Measurements from ENCODE around the gene MEOX1.

The MEOX1 gene

DNA sequence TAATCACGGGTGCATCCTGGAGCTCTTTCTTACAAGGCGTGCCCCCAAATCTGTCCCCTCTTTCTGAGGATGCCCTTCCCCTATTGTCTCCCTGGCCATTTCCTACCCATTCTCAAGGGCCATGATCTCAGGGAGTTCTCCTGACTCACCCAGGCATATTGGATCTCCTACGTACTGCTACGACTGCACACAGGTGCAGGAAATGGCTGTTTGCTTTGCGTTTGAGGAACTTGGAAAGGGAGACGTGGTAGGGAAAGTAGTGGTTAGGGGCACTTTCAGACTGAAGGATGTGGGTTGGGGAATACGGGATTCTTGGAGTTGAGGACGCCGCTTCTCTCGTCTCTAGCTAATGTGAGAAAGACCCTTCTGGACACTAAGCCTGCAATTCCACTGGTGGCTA lies 18.7 kb upstream of the MEOX1 start:
- H3K4me1 ChIP-seq (ENCODE audit: control insufficient read depth, insufficient read depth, low read length, unreplicated experiment), result peaks cover 9% of the 10 kb centered on the region
- no peak overlapping the region for H3K27ac ChIP-seq (ENCODE audit: low read depth, low read length)
- no peaks in the 10 kb centered on the region for H3K36me3 ChIP-seq (ENCODE audit: insufficient read depth, low read length)
- H3K79me2 ChIP-seq (ENCODE audit: control insufficient read depth, insufficient read depth, low read length, unreplicated experiment), result no peaks in the 10 kb centered on the region
- no peak overlapping the region for H2AFZ ChIP-seq (ENCODE audit: low read length, unreplicated experiment)
- H3K4me3 ChIP-seq (ENCODE audit: low read depth, low read length), result no peak overlapping the region
- no peaks in the 10 kb centered on the region for H3K27me3 ChIP-seq (ENCODE audit: insufficient read depth, low read length)

GRCh38 chr17:43679911-43680310 lies 18.2 kb upstream of the MEOX1 start:
- Histone ChIP-seq H3K36me3 (ENCODE audit: insufficient read depth, low read length) (no peaks in the 10 kb centered on the region), H3K4me3 (ENCODE audit: low read depth, low read length) (no peak overlapping the region), H3K4me1 (ENCODE audit: control insufficient read depth, insufficient read depth, low read length, unreplicated experiment) (peaks cover 9% of the 10 kb centered on the region), H2AFZ (ENCODE audit: low read length, unreplicated experiment) (no peak overlapping the region), H3K79me2 (ENCODE audit: control insufficient read depth, insufficient read depth, low read length, unreplicated experiment) (no peaks in the 10 kb centered on the region), H3K27ac (ENCODE audit: low read depth, low read length) (no peak overlapping the region), H3K27me3 (ENCODE audit: insufficient read depth, low read length) (no peaks in the 10 kb centered on the region)

DNA sequence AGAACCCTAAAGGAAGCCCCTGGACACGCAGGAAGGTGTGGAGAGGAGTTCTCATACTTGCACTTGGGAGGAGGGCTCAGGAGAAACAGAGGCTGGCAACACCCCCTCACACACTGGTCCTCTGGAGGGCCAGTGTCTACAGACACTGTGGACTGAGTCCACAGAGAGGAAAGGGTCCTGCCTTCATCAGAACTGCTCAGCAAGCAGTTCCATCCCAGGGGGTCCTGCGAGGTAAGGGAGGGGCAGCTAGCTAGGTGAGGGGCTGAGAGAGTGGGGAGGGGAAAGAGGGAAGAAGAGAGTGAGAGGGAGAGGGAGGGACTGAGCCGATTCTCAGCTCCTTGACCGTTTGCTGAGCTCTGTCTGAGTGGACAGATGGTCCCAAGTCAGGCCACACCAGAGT lies 17.7 kb upstream of the MEOX1 start:
- no peaks in the 10 kb centered on the region for H3K79me2 ChIP-seq (ENCODE audit: control insufficient read depth, insufficient read depth, low read length, unreplicated experiment)
- H3K4me1 ChIP-seq (ENCODE audit: control insufficient read depth, insufficient read depth, low read length, unreplicated experiment), result peaks cover 9% of the 10 kb centered on the region
- no peak overlapping the region for H3K27ac ChIP-seq (ENCODE audit: low read depth, low read length)
- no peaks in the 10 kb centered on the region for H3K36me3 ChIP-seq (ENCODE audit: insufficient read depth, low read length)
- H3K4me3 ChIP-seq (ENCODE audit: low read depth, low read length), result no peak overlapping the region
- no peak overlapping the region for H2AFZ ChIP-seq (ENCODE audit: low read length, unreplicated experiment)
- no peaks in the 10 kb centered on the region for H3K27me3 ChIP-seq (ENCODE audit: insufficient read depth, low read length)

DNA sequence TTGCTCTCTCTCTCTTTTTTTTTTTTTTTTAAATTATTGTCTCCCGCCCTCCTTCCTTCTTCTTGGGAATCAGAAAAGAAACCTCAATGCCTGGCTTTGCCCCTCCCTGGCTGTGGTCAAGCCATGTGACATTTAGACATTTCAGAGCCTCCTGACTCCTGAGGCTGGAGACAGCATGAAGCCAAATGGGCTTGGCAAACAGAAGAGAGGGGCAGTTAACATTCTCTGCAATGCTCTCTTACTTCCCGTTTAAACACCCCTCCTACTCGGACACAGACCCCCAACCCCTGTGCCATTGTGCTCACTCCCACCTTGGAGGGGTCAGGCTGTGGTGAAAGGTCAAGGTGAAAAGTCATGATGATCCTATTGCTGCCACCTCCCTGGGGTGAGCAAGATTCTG lies 14.7 kb upstream of the MEOX1 start:
- no peak overlapping the region for H3K27ac ChIP-seq (ENCODE audit: low read depth, low read length)
- no peak overlapping the region for H2AFZ ChIP-seq (ENCODE audit: low read length, unreplicated experiment)
- H3K4me1 ChIP-seq (ENCODE audit: control insufficient read depth, insufficient read depth, low read length, unreplicated experiment), result peaks cover 9% of the 10 kb centered on the region
- no peak overlapping the region for H3K4me3 ChIP-seq (ENCODE audit: low read depth, low read length)
- no peaks in the 10 kb centered on the region for H3K79me2 ChIP-seq (ENCODE audit: control insufficient read depth, insufficient read depth, low read length, unreplicated experiment)
- H3K36me3 ChIP-seq (ENCODE audit: insufficient read depth, low read length), result no peaks in the 10 kb centered on the region
- no peaks in the 10 kb centered on the region for H3K27me3 ChIP-seq (ENCODE audit: insufficient read depth, low read length)

DNA sequence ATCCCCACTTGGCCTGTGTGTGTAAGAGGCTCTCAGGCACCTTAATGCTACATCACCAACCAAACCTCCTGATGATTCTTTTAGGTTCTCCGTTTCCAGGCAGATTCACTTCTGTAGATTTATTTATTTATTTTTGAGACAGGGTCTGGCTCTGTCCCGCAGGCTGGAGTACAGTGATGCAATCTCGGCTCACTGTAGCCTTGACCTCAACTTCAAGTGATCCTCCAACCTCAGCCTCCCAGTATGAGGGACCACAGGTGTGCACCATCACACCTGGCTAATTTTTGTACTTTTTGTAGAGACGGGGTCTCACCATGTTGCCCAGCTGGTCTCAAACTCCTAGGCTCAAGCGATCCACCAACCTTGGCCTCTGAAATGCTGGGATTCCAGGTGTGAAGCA lies 12.7 kb upstream of the MEOX1 start:
- no peak overlapping the region for H3K4me3 ChIP-seq (ENCODE audit: low read depth, low read length)
- no peak overlapping the region for H2AFZ ChIP-seq (ENCODE audit: low read length, unreplicated experiment)
- H3K27me3 ChIP-seq (ENCODE audit: insufficient read depth, low read length), result no peaks in the 10 kb centered on the region
- no peaks in the 10 kb centered on the region for H3K36me3 ChIP-seq (ENCODE audit: insufficient read depth, low read length)
- no peak overlapping the region for H3K27ac ChIP-seq (ENCODE audit: low read depth, low read length)
- H3K79me2 ChIP-seq (ENCODE audit: control insufficient read depth, insufficient read depth, low read length, unreplicated experiment), result no peaks in the 10 kb centered on the region
- peaks cover 18% of the 10 kb centered on the region for H3K4me1 ChIP-seq (ENCODE audit: control insufficient read depth, insufficient read depth, low read length, unreplicated experiment)

DNA sequence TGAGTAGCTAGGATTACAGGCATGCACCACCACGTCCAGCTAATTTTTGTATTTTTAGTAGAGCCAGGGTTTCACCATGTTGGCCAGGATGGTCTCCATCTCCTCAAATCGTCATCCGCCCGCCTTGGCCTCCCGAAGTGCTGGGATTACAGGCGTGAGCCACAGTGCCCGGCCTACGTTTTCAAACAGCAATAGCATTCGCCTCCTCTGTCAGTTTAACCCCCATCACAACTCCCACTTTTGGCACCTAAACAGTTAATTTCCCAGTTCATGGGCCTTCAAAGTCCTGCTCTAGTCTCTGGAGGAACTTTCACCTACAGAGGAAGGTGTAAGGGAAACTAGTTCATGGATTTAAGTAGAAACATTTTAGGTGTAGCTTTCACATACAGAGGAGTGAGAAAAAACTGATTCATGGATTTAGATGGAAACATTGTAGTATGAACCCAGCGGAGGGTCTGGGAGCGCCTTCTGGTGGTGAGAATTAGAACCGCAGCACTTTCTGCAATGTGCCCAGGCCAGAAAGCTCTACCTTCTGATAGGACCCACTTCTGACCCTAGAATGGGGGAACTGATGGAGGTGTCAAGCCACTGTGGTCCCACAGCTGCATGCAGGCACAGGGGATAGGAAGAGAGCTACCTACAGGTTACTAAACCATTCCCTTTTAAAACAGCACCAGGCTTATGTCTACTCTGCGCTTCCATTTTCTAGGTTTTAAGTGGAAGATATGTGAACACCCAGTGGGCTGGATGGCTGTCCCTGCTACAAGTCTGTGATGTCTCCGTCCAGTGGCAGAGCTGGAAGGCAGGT lies 12.0 kb upstream of the MEOX1 start:
- Histone ChIP-seq H2AFZ (ENCODE audit: low read length, unreplicated experiment) (no peak overlapping the region), H3K36me3 (ENCODE audit: insufficient read depth, low read length) (no peaks in the 10 kb centered on the region), H3K27me3 (ENCODE audit: insufficient read depth, low read length) (no peaks in the 10 kb centered on the region), H3K4me1 (ENCODE audit: control insufficient read depth, insufficient read depth, low read length, unreplicated experiment) (peaks cover 18% of the 10 kb centered on the region), H3K79me2 (ENCODE audit: control insufficient read depth, insufficient read depth, low read length, unreplicated experiment) (no peaks in the 10 kb centered on the region), H3K27ac (ENCODE audit: low read depth, low read length) (no peak overlapping the region), H3K4me3 (ENCODE audit: low read depth, low read length) (no peak overlapping the region)

GRCh38 chr17:43671755-43672519 lies 10.2 kb upstream of the MEOX1 start:
- Histone ChIP-seq H3K4me3 (ENCODE audit: low read depth, low read length) (no peak overlapping the region), H3K36me3 (ENCODE audit: insufficient read depth, low read length) (no peaks in the 10 kb centered on the region), H3K27me3 (ENCODE audit: insufficient read depth, low read length) (no peaks in the 10 kb centered on the region), H3K27ac (ENCODE audit: low read depth, low read length) (no peak overlapping the region), H3K4me1 (ENCODE audit: control insufficient read depth, insufficient read depth, low read length, unreplicated experiment) (peaks cover 15% of the 10 kb centered on the region), H3K79me2 (ENCODE audit: control insufficient read depth, insufficient read depth, low read length, unreplicated experiment) (no peaks in the 10 kb centered on the region), H2AFZ (ENCODE audit: low read length, unreplicated experiment) (no peak overlapping the region)

DNA sequence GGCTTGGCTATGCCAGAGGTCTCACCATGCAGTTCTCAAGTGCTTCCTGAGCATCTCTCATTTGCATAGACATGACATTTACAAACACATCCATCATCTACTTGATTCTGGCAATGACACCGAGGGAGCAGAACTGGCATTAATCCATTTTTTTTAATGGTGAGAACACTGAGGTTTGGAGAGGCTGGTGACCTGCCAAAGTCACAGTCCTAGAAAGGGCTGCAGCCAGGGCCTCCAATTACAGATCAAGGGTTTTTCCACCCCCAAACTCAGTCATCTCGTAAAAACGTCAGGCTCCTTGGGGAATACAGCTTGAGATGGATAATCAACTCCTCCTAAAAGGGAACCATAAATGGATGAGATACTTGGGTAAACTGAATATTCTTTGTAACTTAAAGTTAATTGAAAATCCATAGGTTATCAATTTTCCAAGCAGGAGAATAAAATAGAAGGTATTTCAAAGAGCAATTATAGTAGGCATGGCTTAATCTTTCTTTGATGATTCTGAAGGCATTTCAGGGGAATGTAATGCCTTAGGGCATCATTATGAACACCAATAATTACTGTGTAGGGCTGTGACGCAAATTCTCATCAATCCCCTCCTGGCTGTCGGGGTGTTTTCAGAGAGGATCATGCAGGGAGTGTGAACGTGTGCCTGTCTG lies 9.4 kb upstream of the MEOX1 start:
- Histone ChIP-seq H3K27me3 (ENCODE audit: insufficient read depth, low read length) (no peaks in the 10 kb centered on the region), H3K79me2 (ENCODE audit: control insufficient read depth, insufficient read depth, low read length, unreplicated experiment) (no peaks in the 10 kb centered on the region), H3K4me3 (ENCODE audit: low read depth, low read length) (no peak overlapping the region), H3K27ac (ENCODE audit: low read depth, low read length) (no peak overlapping the region), H2AFZ (ENCODE audit: low read length, unreplicated experiment) (no peak overlapping the region), H3K36me3 (ENCODE audit: insufficient read depth, low read length) (no peaks in the 10 kb centered on the region), H3K4me1 (ENCODE audit: control insufficient read depth, insufficient read depth, low read length, unreplicated experiment) (peaks cover 13% of the 10 kb centered on the region)

- H3K4me3 ChIP-seq (ENCODE audit: low read depth, low read length), result no peak overlapping the region
- H3K4me1 ChIP-seq (ENCODE audit: control insufficient read depth, insufficient read depth, low read length, unreplicated experiment), result peaks cover 13% of the 10 kb centered on the region
- H3K27me3 ChIP-seq (ENCODE audit: insufficient read depth, low read length), result no peaks in the 10 kb centered on the region
- H3K36me3 ChIP-seq (ENCODE audit: insufficient read depth, low read length), result no peaks in the 10 kb centered on the region
- H3K27ac ChIP-seq (ENCODE audit: low read depth, low read length), result no peak overlapping the region
- no peaks in the 10 kb centered on the region for H3K79me2 ChIP-seq (ENCODE audit: control insufficient read depth, insufficient read depth, low read length, unreplicated experiment)
- H2AFZ ChIP-seq (ENCODE audit: low read length, unreplicated experiment), result no peak overlapping the region
Observed at GRCh38 chr17:43670645-43671030, 8.9 kb upstream of the MEOX1 start.

- H3K79me2 ChIP-seq (ENCODE audit: control insufficient read depth, insufficient read depth, low read length, unreplicated experiment), result no peaks in the 10 kb centered on the region
- H3K27me3 ChIP-seq (ENCODE audit: insufficient read depth, low read length), result no peaks in the 10 kb centered on the region
- no peak overlapping the region for H3K4me3 ChIP-seq (ENCODE audit: low read depth, low read length)
- peaks cover 13% of the 10 kb centered on the region for H3K4me1 ChIP-seq (ENCODE audit: control insufficient read depth, insufficient read depth, low read length, unreplicated experiment)
- H3K36me3 ChIP-seq (ENCODE audit: insufficient read depth, low read length), result no peaks in the 10 kb centered on the region
- H3K27ac ChIP-seq (ENCODE audit: low read depth, low read length), result no peak overlapping the region
- H2AFZ ChIP-seq (ENCODE audit: low read length, unreplicated experiment), result no peak overlapping the region
Observed at GRCh38 chr17:43669971-43670644, 8.4 kb upstream of the MEOX1 start.

Measured in ACC112 (cell line).